Progenitor cell of endocrine pancreas (in vitro differentiated cells): ENCODE results near the gene ACP7. TPM values are rescaled to one million over a fixed set of nuclear protein-coding genes. Genes with fewer than 3 reads are reported as not detected.
"Not testable (repeated sequence)": the region's sequence is repeated elsewhere in the genome, so short reads cannot be mapped to it uniquely, and the experiment has no call there.

ENCODE experiments used
- DNase-seq: peaks from one replicate; pipeline ENCODE4 v3.0.0; 2021; ENCODE audit warnings: low spot score; ENCODE audit not compliant: unreplicated experiment
- H3K27ac Mint-ChIP-seq: 2 replicates; pipeline ENCODE4 v1.8.0; 2021; ENCODE audit warnings: mild to moderate bottlenecking, moderate library complexity, mixed read lengths
- H3K27me3 Mint-ChIP-seq: 2 replicates; pipeline ENCODE4 v1.8.0; 2021; ENCODE audit warnings: mixed read lengths
- H3K36me3 Mint-ChIP-seq: 2 replicates; pipeline ENCODE4 v1.8.0; 2022; ENCODE audit warnings: mixed read lengths; ENCODE audit not compliant: insufficient read depth
- H3K4me1 Mint-ChIP-seq: 2 replicates; pipeline ENCODE4 v1.8.0; 2021; ENCODE audit warnings: low read depth, mixed read lengths
- H3K4me3 Mint-ChIP-seq: 2 replicates; pipeline ENCODE4 v1.8.0; 2021; ENCODE audit warnings: low read depth, mild to moderate bottlenecking, moderate library complexity, mixed read lengths
- H3K9me3 Mint-ChIP-seq: 2 replicates; pipeline ENCODE4 v1.8.0; 2021; ENCODE audit warnings: low read depth, mixed read lengths
- total RNA-seq: library from RNA; stranded (reverse); gene quantifications from 2 replicates; pipeline ENCODE4 v1.2.1, GENCODE V29; 2021
- TF ChIP-seq, protein P1 (sequence below): fragments of 200-600 bp; sonication (generic); IDR thresholded peaks from one replicate; pipeline ENCODE4 v1.5.0; 2021; ENCODE audit warnings: antibody characterized with exemption, mild to moderate bottlenecking; ENCODE audit not compliant: unreplicated experiment

ACP7 gene
- total RNA-seq, 1 donor from 2014 or later, result not detected

DNA sequence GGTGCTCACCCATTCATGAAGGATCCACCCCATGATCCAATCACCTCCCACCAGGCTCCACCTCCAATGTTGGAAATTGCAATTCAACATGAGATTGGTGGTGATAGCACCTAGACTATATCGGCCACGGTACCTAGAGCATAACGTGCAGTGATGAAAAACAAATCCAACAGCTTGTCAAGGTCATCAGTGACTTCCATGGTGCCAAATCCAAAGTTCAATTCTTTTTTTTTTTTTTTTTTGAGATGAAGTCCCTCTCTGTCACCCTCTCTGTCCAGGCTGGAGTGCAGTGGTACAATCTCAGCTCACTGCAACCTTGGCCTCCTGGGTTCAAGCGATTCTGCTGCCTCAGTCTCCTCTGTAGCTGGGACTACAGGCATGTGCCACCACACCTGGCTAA, 17.1 kb upstream of the ACP7 start:
- H3K9me3 Mint-ChIP-seq, result peaks cover 2% of the 10 kb centered on the region
- TF ChIP-seq, protein P1, sequence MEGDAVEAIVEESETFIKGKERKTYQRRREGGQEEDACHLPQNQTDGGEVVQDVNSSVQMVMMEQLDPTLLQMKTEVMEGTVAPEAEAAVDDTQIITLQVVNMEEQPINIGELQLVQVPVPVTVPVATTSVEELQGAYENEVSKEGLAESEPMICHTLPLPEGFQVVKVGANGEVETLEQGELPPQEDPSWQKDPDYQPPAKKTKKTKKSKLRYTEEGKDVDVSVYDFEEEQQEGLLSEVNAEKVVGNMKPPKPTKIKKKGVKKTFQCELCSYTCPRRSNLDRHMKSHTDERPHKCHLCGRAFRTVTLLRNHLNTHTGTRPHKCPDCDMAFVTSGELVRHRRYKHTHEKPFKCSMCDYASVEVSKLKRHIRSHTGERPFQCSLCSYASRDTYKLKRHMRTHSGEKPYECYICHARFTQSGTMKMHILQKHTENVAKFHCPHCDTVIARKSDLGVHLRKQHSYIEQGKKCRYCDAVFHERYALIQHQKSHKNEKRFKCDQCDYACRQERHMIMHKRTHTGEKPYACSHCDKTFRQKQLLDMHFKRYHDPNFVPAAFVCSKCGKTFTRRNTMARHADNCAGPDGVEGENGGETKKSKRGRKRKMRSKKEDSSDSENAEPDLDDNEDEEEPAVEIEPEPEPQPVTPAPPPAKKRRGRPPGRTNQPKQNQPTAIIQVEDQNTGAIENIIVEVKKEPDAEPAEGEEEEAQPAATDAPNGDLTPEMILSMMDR, result no peak
- H3K4me3 Mint-ChIP-seq, result no peak overlapping the region
- no peak overlapping the region for H3K27ac Mint-ChIP-seq
- no peak for DNase-seq
- no peaks in the 10 kb centered on the region for H3K36me3 Mint-ChIP-seq
- no peaks in the 10 kb centered on the region for H3K4me1 Mint-ChIP-seq
- H3K27me3 Mint-ChIP-seq, result peaks cover 3% of the 10 kb centered on the region

DNA sequence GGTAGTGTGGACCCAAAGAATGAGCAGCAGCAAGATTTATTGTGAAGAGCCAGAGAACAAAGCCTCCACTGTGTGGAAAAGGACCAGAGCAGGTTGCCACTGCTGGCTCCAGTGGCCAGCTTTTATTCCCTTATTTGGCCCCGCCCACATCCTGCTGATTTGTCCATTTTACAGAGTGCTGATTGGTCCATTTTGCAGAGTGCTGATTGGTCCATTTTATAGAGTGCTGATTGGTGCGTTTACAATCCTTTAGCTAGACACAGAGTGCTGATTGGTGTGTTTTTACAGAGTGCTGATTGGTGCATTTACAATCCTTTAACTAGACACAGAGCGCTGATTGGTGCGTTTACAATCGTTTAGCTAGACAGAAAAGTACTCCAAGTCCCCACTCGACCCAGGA, 15.9 kb upstream of the ACP7 start:
- not testable (repeated sequence) for H3K4me3 Mint-ChIP-seq, DNase-seq, H3K36me3 Mint-ChIP-seq, H3K27ac Mint-ChIP-seq, H3K9me3 Mint-ChIP-seq, H3K27me3 Mint-ChIP-seq, H3K4me1 Mint-ChIP-seq

DNA sequence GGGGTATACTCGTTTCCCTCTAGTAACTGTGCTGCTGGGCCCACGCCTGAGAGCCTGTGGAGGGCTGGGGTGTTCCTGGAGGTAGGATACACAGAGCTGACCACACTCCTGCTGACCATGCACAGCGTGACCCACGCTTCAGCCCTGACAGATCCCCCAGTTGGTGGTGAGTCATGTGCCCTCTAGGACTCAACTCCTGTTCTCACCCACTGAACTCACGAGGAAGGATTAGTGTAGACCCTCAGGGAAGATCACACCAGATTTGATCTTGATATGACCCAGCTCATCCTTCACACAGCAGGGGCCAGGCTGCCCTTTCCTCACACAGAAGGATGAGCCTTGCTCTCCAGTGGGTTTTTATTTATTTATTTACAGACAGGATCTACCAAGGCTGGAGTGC, 13.3 kb upstream of the ACP7 start:
- Mint-ChIP-seq H3K4me1 (no peaks in the 10 kb centered on the region), H3K36me3 (no peaks in the 10 kb centered on the region), H3K27me3 (peaks cover 10% of the 10 kb centered on the region)

DNA sequence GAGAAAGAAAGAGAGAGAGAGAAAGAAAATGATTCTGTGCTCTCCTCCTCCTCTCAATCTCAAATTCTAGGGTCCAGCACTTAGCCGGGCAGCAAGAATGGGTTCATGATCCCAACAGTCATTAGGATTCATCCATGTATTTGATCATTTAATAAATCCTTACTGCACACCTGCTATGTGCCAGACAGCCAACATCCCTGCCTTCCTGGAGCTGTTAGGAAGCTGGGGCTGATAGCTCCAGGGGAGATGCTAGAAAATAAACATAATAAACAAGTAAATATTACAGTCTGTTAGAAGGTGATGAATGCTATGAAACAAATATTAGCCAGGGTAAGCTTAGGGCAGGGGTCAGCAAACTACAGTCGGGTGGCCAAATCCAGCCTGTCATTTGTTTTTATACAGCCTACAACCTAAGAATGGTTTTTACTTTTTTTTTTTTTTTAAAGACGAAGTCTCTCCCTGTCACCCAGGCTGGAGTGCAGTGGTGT, 9.9 kb upstream of the ACP7 start:
- Mint-ChIP-seq H3K4me1 (no peaks in the 10 kb centered on the region), H3K4me3 (no peak overlapping the region), H3K36me3 (no peaks in the 10 kb centered on the region), H3K27me3 (peaks cover 25% of the 10 kb centered on the region), H3K9me3 (no peaks in the 10 kb centered on the region), H3K27ac (no peak overlapping the region)
- no peak for DNase-seq
- TF ChIP-seq, protein P1, result no peak

More for the DNA sequence above, 13.3 kb upstream of the ACP7 start:
- Mint-ChIP-seq H3K9me3 (peaks cover 2% of the 10 kb centered on the region), H3K27ac (no peak overlapping the region), H3K4me3 (no peak overlapping the region)
- TF ChIP-seq, protein P1, result no peak
- no peak for DNase-seq

DNA sequence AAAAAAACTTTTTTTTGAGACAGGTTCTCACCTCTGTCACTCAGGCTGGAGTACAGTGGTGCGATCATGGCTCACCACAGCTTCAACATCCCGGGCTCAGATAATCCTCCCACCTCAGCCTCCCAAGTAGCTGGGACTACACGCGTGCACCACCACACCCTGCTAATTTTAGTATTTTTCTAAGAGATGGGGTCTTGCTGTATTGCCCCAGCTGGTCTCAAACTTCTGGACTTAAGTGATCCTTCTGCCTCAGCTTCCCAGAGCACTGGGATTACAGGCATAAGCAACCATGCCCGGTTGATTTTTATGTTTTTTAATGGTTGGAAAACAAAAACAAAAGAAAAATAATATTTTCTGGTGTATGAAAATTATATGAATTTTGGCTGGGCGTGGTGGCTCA, 9.2 kb upstream of the ACP7 start:
- TF ChIP-seq, protein P1, result no peak
- Mint-ChIP-seq H3K27ac (no peak overlapping the region), H3K4me3 (no peak overlapping the region), H3K9me3 (no peaks in the 10 kb centered on the region), H3K36me3 (no peaks in the 10 kb centered on the region), H3K27me3 (peaks cover 28% of the 10 kb centered on the region), H3K4me1 (no peaks in the 10 kb centered on the region)
- DNase-seq, result no peak

DNA sequence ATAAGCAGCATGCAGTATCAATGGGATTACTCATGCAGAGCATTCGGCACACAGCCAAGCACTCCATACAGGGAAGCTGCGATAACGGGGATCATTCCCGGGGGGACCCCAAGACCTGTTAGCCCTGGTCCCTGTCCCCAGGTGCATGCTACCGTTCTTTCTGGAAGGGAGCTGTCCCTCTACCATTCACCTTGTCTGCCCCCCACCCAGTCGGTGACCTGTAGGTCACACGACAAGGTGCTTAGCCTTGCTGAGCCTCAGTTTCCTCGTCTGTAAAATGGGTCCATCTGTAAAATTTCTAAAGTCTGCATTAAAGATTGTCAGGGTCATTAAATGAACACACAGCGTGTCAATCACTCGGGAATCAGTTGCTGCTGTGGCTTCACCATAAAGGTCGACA, 6.8 kb upstream of the ACP7 start:
- Mint-ChIP-seq H3K36me3 (no peaks in the 10 kb centered on the region), H3K4me1 (no peaks in the 10 kb centered on the region), H3K9me3 (no peaks in the 10 kb centered on the region), H3K27ac (no peak overlapping the region), H3K27me3 (peaks cover 40% of the 10 kb centered on the region), H3K4me3 (no peak overlapping the region)
- TF ChIP-seq, protein P1, result no peak
- no peak for DNase-seq
